H1 (cell line): ENCODE results near the gene RIMS1. TPM values are rescaled to one million over a fixed set of nuclear protein-coding genes. Genes with fewer than 3 reads are reported as not detected.

Experiments
- BACH1 ChIP-seq: IDR thresholded peaks from 2 replicates; pipeline ENCODE4 v1.6.1; 2012; ENCODE audit warnings: low read length, improper control_type of control experiment
- BCL11A ChIP-seq, 2 experiments: IDR thresholded peaks; one replicate each; pipeline ENCODE4 v1.6.1; 2011; ENCODE audit warnings: low read depth in 2 of 2, low read length in 2 of 2, mild to moderate bottlenecking in 2 of 2
- BRCA1 ChIP-seq: IDR thresholded peaks from 2 replicates; pipeline ENCODE4 v1.6.1; 2012; ENCODE audit warnings: low read depth, low read length, improper control_type of control experiment
- GTF2F1 ChIP-seq: IDR thresholded peaks from 2 replicates; pipeline ENCODE4 v1.6.1; 2012; ENCODE audit warnings: low read depth, low read length, improper control_type of control experiment, borderline replicate concordance
- JUN ChIP-seq: IDR thresholded peaks from 2 replicates; pipeline ENCODE4 v1.6.1; 2011; ENCODE audit warnings: low read depth, mild to moderate bottlenecking, improper control_type of control experiment, low read length
- JUND ChIP-seq: IDR thresholded peaks from 2 replicates; pipeline ENCODE4 v1.6.1; 2011; ENCODE audit warnings: mild to moderate bottlenecking, improper control_type of control experiment, low read length
- KDM1A ChIP-seq: fragments of 200-600, 300-600 bp; sonication (generic); IDR thresholded peaks from 2 replicates; pipeline ENCODE4 v1.7.1; 2016; ENCODE audit warnings: mild to moderate bottlenecking, low read length, borderline replicate concordance
- MAX ChIP-seq: IDR thresholded peaks from 2 replicates; pipeline ENCODE4 v1.6.1; 2012; ENCODE audit warnings: inconsistent platforms
- RNF2 ChIP-seq: fragments of 200-900, 300-1000 bp; sonication (generic); IDR thresholded peaks from 2 replicates; pipeline ENCODE4 v1.7.1; 2016; ENCODE audit warnings: borderline replicate concordance, low read depth, mild to moderate bottlenecking, antibody characterized with exemption, low read length; ENCODE audit not compliant: poor library complexity, severe bottlenecking; ENCODE audit errors: missing control alignments
- SUZ12 ChIP-seq: fragments of 200-600 bp; sonication (generic); IDR thresholded peaks from 2 replicates; pipeline ENCODE4 v1.6.1; 2012; ENCODE audit warnings: mild to moderate bottlenecking, inconsistent platforms, low read length, moderate library complexity, mixed read lengths
- YY1 ChIP-seq: IDR thresholded peaks from 2 replicates; pipeline ENCODE4 v1.6.1; 2011; ENCODE audit warnings: low read depth, mild to moderate bottlenecking, low read length
- polyA plus RNA-seq, 7 experiments: library from polyadenylated mRNA; depleted of rRNA in 3 of 7; stranded (reverse) in 5 of 7; unstranded in 2 of 7; fragments of >200 nt in 5 of 7; fragments of 200-250 nt in 2 of 7; gene quantifications; 1 replicate in 5 of 7; 2 replicates in 1 of 7; 4 replicates in 1 of 7; pipeline versions ENCODE4 v1.2.1 to v1.2.3, GENCODE V29; 2011 to 2013; ENCODE audit warnings: missing spikeins in 2 of 7, mixed read lengths in 2 of 7
- total RNA-seq: library from RNA; stranded (reverse); fragmentation: NEBNext Ultra II Directional; extraction: Animal tissue kit (Norgen Biotek cat#: 25700); gene quantifications from 2 replicates; pipeline ENCODE4 v1.2.1, GENCODE V29; 2021
- TF ChIP-seq, protein P1 (sequence below): fragments of 300-600 bp; sonication (generic); IDR thresholded peaks from 2 replicates; pipeline ENCODE4 v1.7.1; 2012; ENCODE audit warnings: low read length, moderate library complexity, mild to moderate bottlenecking, inconsistent platforms; ENCODE audit not compliant: insufficient replicate concordance

The RIMS1 gene
- total and polyA plus RNA-seq, 2 of the 8 experiments (the other 6 are each of a cell fraction or from before 2014, with no cell fraction given): 0.63 to 2.3 TPM

DNA sequence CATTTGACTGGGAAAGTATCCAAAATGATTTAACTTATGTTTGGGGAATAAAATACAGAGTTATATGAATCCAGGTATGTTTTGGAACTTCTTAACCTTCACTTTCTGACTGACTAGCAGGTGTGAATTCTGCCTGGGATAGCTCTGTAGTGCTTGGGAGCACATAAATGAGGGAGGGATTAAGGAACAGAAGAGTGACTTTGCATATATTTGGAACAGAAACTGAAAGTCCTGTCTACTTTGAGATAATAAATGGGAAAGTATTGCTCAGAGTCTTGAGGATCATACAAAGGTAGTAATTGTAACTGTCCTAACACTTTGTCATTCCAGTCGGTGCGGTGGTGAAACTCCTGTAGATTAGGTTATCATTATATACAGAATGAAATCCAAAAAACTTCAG lies 317.6 kb downstream of the RIMS1 start (continued):
- TF ChIP-seq, protein P1, sequence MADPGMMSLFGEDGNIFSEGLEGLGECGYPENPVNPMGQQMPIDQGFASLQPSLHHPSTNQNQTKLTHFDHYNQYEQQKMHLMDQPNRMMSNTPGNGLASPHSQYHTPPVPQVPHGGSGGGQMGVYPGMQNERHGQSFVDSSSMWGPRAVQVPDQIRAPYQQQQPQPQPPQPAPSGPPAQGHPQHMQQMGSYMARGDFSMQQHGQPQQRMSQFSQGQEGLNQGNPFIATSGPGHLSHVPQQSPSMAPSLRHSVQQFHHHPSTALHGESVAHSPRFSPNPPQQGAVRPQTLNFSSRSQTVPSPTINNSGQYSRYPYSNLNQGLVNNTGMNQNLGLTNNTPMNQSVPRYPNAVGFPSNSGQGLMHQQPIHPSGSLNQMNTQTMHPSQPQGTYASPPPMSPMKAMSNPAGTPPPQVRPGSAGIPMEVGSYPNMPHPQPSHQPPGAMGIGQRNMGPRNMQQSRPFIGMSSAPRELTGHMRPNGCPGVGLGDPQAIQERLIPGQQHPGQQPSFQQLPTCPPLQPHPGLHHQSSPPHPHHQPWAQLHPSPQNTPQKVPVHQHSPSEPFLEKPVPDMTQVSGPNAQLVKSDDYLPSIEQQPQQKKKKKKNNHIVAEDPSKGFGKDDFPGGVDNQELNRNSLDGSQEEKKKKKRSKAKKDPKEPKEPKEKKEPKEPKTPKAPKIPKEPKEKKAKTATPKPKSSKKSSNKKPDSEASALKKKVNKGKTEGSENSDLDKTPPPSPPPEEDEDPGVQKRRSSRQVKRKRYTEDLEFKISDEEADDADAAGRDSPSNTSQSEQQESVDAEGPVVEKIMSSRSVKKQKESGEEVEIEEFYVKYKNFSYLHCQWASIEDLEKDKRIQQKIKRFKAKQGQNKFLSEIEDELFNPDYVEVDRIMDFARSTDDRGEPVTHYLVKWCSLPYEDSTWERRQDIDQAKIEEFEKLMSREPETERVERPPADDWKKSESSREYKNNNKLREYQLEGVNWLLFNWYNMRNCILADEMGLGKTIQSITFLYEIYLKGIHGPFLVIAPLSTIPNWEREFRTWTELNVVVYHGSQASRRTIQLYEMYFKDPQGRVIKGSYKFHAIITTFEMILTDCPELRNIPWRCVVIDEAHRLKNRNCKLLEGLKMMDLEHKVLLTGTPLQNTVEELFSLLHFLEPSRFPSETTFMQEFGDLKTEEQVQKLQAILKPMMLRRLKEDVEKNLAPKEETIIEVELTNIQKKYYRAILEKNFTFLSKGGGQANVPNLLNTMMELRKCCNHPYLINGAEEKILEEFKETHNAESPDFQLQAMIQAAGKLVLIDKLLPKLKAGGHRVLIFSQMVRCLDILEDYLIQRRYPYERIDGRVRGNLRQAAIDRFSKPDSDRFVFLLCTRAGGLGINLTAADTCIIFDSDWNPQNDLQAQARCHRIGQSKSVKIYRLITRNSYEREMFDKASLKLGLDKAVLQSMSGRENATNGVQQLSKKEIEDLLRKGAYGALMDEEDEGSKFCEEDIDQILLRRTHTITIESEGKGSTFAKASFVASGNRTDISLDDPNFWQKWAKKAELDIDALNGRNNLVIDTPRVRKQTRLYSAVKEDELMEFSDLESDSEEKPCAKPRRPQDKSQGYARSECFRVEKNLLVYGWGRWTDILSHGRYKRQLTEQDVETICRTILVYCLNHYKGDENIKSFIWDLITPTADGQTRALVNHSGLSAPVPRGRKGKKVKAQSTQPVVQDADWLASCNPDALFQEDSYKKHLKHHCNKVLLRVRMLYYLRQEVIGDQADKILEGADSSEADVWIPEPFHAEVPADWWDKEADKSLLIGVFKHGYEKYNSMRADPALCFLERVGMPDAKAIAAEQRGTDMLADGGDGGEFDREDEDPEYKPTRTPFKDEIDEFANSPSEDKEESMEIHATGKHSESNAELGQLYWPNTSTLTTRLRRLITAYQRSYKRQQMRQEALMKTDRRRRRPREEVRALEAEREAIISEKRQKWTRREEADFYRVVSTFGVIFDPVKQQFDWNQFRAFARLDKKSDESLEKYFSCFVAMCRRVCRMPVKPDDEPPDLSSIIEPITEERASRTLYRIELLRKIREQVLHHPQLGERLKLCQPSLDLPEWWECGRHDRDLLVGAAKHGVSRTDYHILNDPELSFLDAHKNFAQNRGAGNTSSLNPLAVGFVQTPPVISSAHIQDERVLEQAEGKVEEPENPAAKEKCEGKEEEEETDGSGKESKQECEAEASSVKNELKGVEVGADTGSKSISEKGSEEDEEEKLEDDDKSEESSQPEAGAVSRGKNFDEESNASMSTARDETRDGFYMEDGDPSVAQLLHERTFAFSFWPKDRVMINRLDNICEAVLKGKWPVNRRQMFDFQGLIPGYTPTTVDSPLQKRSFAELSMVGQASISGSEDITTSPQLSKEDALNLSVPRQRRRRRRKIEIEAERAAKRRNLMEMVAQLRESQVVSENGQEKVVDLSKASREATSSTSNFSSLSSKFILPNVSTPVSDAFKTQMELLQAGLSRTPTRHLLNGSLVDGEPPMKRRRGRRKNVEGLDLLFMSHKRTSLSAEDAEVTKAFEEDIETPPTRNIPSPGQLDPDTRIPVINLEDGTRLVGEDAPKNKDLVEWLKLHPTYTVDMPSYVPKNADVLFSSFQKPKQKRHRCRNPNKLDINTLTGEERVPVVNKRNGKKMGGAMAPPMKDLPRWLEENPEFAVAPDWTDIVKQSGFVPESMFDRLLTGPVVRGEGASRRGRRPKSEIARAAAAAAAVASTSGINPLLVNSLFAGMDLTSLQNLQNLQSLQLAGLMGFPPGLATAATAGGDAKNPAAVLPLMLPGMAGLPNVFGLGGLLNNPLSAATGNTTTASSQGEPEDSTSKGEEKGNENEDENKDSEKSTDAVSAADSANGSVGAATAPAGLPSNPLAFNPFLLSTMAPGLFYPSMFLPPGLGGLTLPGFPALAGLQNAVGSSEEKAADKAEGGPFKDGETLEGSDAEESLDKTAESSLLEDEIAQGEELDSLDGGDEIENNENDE: no peak
- TF ChIP-seq BACH1 (no peak), JUN (no peak), MAX (no peak), BRCA1 (no peak), BCL11A (IDR thresholded peaks at IDR 0.05; ENCODE audit: low read depth in 2 of 2, low read length in 2 of 2) (no peak), GTF2F1 (no peak), KDM1A (no peak), YY1 (no peak), SUZ12 (no peak), RNF2 (no peak), JUND (no peak)
